Vagina (tissue), 2 donors: ENCODE results near the gene FAM151B. TPM values are rescaled to one million over a fixed set of nuclear protein-coding genes. Genes with fewer than 3 reads are reported as not detected.
"Not testable (repeated sequence)": the region's sequence is repeated elsewhere in the genome, so short reads cannot be mapped to it uniquely, and the experiment has no call there.

Experiments
- DNase-seq, 2 donors: peaks; one replicate each; pipeline ENCODE4 v3.0.0-alpha.2; 2017; ENCODE audit errors: extremely low spot score in 2 of 2
- H3K27ac ChIP-seq: fragments of 200-600 bp; sonication (generic); one replicate; pipeline ENCODE4 v1.5.1; 2019
- H3K27me3 ChIP-seq: fragments of 200-600 bp; sonication (generic); one replicate; pipeline ENCODE4 v1.5.1; 2019
- H3K36me3 ChIP-seq, 2 donors: fragments of 200-600 bp; sonication (generic); one replicate each; pipeline ENCODE4 v1.5.1; 2017 to 2019
- H3K4me1 ChIP-seq: fragments of 200-600 bp; sonication (generic); one replicate; pipeline ENCODE4 v1.5.1; 2019
- H3K4me3 ChIP-seq, 2 donors: fragments of 200-600 bp; sonication (generic); 1 replicate in 1 of 2; 2 replicates in 1 of 2; pipeline ENCODE4 v1.5.1; 2016 to 2019
- H3K9me3 ChIP-seq: fragments of 200-600 bp; sonication (generic); one replicate; pipeline ENCODE4 v1.5.1; 2019
- POLR2A ChIP-seq, 2 donors: fragments of 450-650 bp; IDR thresholded peaks; one replicate each; pipeline ENCODE4 v1.6.1; 2017; ENCODE audit warnings: antibody characterized with exemption in 2 of 2, mild to moderate bottlenecking in 2 of 2, moderate library complexity in 2 of 2
- POLR2AphosphoS5 ChIP-seq, 2 donors: sonication (generic); formaldehyde crosslinking; IDR thresholded peaks; one replicate each; pipeline ENCODE4 v1.9.0; 2017; ENCODE audit warnings: antibody characterized with exemption in 2 of 2, mild to moderate bottlenecking in 2 of 2, low read depth in 1 of 2; ENCODE audit not compliant: insufficient read depth in 1 of 2
- intact Hi-C: fragments of 100-400 bp; cut with DNase I; formaldehyde crosslinking; loops from one replicate; pipeline ENCODE4 v1.15.1; 2023
- total RNA-seq: library from RNA; depleted of rRNA; stranded (reverse); fragments of >200 nt; gene quantifications from one replicate; pipeline ENCODE4 v1.2.3, GENCODE V29; 2016
- TF ChIP-seq, protein P1 (sequence below), 3 experiments: fragments of 450-650 bp in 2 of 3; fragments of 200-600 bp in 1 of 3; sonication (generic) in 1 of 3; IDR thresholded peaks; one replicate each; pipeline ENCODE4 v1.5.1; 2017 to 2019; ENCODE audit warnings: antibody characterized with exemption in 3 of 3, mild to moderate bottlenecking in 2 of 3, moderate library complexity in 2 of 3

Gene FAM151B
- total RNA-seq, 1 donor from 2014 or later, result 0.98 TPM

DNA sequence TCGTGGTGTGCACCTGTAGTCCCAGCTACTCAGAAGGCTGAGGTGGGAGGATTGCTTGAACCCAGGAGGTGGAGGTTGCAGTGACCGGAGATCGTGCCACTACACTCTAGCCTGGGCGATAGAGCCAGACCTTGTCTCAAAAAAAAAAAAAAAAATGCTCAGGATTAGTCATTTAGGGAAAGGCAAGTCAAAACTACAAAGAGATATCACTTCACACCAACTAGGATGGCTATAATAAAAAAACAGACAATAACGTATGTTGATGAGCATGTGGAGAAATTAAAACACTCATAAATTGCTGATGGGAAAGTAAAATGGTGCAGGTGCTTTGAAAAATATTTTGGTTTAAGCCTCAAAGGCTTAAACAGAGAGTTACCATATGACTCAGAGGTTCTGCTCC, 88.5 kb downstream of the FAM151B start:
- TF ChIP-seq POLR2AphosphoS5 (IDR thresholded peaks at IDR 0.05; ENCODE audit: insufficient read depth in 1 of 2, low read depth in 1 of 2) (no peak), POLR2A (IDR thresholded peaks at IDR 0.05) (no peak)
- TF ChIP-seq, protein P1, sequence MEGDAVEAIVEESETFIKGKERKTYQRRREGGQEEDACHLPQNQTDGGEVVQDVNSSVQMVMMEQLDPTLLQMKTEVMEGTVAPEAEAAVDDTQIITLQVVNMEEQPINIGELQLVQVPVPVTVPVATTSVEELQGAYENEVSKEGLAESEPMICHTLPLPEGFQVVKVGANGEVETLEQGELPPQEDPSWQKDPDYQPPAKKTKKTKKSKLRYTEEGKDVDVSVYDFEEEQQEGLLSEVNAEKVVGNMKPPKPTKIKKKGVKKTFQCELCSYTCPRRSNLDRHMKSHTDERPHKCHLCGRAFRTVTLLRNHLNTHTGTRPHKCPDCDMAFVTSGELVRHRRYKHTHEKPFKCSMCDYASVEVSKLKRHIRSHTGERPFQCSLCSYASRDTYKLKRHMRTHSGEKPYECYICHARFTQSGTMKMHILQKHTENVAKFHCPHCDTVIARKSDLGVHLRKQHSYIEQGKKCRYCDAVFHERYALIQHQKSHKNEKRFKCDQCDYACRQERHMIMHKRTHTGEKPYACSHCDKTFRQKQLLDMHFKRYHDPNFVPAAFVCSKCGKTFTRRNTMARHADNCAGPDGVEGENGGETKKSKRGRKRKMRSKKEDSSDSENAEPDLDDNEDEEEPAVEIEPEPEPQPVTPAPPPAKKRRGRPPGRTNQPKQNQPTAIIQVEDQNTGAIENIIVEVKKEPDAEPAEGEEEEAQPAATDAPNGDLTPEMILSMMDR (IDR thresholded peaks at IDR 0.05), result no peak

GRCh38 chr5:80577707-80578106, 89.8 kb downstream of the FAM151B start:
- H3K36me3 ChIP-seq, result no peaks in the 10 kb centered on the region
- H3K4me3 ChIP-seq, result no peak overlapping the region
- no peaks in the 10 kb centered on the region for H3K4me1 ChIP-seq
- H3K27me3 ChIP-seq, result no peaks in the 10 kb centered on the region
- DNase-seq, result no peak
- TF ChIP-seq, protein P1 (IDR thresholded peaks at IDR 0.05), result no peak
- TF ChIP-seq POLR2AphosphoS5 (IDR thresholded peaks at IDR 0.05; ENCODE audit: insufficient read depth in 1 of 2, low read depth in 1 of 2) (no peak), POLR2A (IDR thresholded peaks at IDR 0.05) (no peak)
- no peak overlapping the region for H3K27ac ChIP-seq
- no peaks in the 10 kb centered on the region for H3K9me3 ChIP-seq
- intact Hi-C loops, result no loop called here

More for the DNA sequence above, 88.5 kb downstream of the FAM151B start:
- H3K9me3 ChIP-seq, result no peaks in the 10 kb centered on the region
- intact Hi-C loops, result no loop called here
- H3K4me3 ChIP-seq, result no peak overlapping the region
- H3K27me3 ChIP-seq, result no peaks in the 10 kb centered on the region
- no peaks in the 10 kb centered on the region for H3K4me1 ChIP-seq
- H3K36me3 ChIP-seq, result no peaks in the 10 kb centered on the region
- DNase-seq, result no peak
- H3K27ac ChIP-seq, result no peak overlapping the region

DNA sequence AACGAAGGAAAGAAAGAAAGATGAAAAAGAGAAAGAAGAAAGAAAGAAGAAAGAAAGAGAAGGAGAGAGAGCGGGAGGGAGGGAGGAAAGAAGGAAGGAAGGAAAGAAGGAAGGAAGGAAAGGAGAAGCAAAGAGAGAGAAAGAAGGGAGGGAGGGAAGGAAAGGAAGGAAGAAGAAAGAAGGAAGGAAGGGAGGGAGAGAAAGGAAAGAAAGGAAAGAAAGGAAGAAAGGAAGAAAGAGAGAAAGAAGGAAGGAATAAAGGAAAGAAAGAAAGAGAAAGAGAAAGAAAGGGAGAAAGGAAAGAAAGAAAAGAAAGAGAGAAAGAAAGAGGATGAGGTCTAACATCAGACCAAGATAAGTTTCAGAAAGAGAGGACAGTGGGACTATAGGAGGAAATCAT, 91.2 kb downstream of the FAM151B start:
- no peak for TF ChIP-seq POLR2A (IDR thresholded peaks at IDR 0.05)
- TF ChIP-seq POLR2AphosphoS5 (IDR thresholded peaks at IDR 0.05; ENCODE audit: insufficient read depth in 1 of 2, low read depth in 1 of 2), result no peak
- TF ChIP-seq, protein P1 (IDR thresholded peaks at IDR 0.05), result no peak
- H3K4me3 ChIP-seq, result no peak overlapping the region
- no peaks in the 10 kb centered on the region for H3K9me3 ChIP-seq
- H3K36me3 ChIP-seq, result no peaks in the 10 kb centered on the region
- intact Hi-C loops, result no loop called here
- no peaks in the 10 kb centered on the region for H3K4me1 ChIP-seq
- no peaks in the 10 kb centered on the region for H3K27me3 ChIP-seq
- no peak for DNase-seq
- H3K27ac ChIP-seq, result no peak overlapping the region

GRCh38 chr5:80580291-80580690, 92.4 kb downstream of the FAM151B start:
- H3K4me3 ChIP-seq, intact Hi-C loops, H3K36me3 ChIP-seq, H3K27ac ChIP-seq, H3K27me3 ChIP-seq, DNase-seq, H3K9me3 ChIP-seq, H3K4me1 ChIP-seq: not testable (repeated sequence)

GRCh38 chr5:80584770-80585169, 96.9 kb downstream of the FAM151B start:
- H3K9me3 ChIP-seq, result no peaks in the 10 kb centered on the region
- no peaks in the 10 kb centered on the region for H3K4me1 ChIP-seq
- TF ChIP-seq POLR2A (IDR thresholded peaks at IDR 0.05), result no peak
- TF ChIP-seq, protein P1 (IDR thresholded peaks at IDR 0.05), result no peak
- TF ChIP-seq POLR2AphosphoS5 (IDR thresholded peaks at IDR 0.05; ENCODE audit: insufficient read depth in 1 of 2, low read depth in 1 of 2), result no peak
- no peaks in the 10 kb centered on the region for H3K27me3 ChIP-seq
- no peak overlapping the region for H3K4me3 ChIP-seq
- intact Hi-C loops, result no loop called here
- H3K36me3 ChIP-seq, result no peaks in the 10 kb centered on the region
- DNase-seq, result no peak
- H3K27ac ChIP-seq, result no peak overlapping the region
